B cell (primary cell): ENCODE results near the gene RBM33.

Source experiments
- EZH2 ChIP-seq: IDR thresholded peaks from 2 replicates; pipeline ENCODE4 v1.6.1; 2012; ENCODE audit warnings: borderline replicate concordance, low read depth, mild to moderate bottlenecking, moderate library complexity, low read length; ENCODE audit not compliant: insufficient read depth, poor library complexity, severe bottlenecking
- TF ChIP-seq, protein P1 (sequence below): fragments of 200-600 bp; IDR thresholded peaks from one replicate; pipeline ENCODE4 v1.8.0; 2022; ENCODE audit warnings: antibody characterized with exemption, mild to moderate bottlenecking

DNA sequence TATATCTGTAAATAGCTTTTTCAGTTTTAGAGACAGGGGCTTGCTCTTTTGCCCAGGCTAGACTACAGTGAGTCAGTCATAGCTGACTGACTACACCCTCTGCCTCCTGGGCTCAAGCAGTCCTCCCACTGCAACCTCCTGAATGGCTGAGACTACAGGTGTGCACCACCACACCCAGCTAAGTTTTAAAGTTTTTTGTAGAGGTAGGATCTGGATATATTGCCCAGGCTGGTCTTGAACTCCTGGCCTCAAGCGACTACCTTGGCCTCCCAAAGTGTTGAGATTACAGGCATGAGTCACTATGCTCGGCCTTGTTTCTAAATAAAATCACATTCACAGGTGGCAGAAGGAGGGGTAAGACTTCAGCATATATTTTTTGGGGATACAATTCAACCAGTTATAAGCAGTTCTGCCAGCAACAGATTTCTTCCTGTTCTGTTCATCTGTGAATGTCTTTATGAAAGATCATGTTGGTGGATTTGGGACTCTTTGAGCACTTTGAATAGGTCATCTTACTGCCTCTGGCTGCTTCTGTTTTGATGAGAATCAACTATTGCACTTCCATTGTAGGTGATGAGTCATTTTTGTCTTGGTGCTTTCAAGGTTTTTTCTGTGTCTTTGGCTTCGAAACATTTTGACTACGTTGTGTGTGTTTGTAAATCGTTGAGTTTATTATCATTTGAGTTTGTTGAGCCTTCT lies 15.7 kb downstream of the RBM33 start:
- TF ChIP-seq, protein P1, sequence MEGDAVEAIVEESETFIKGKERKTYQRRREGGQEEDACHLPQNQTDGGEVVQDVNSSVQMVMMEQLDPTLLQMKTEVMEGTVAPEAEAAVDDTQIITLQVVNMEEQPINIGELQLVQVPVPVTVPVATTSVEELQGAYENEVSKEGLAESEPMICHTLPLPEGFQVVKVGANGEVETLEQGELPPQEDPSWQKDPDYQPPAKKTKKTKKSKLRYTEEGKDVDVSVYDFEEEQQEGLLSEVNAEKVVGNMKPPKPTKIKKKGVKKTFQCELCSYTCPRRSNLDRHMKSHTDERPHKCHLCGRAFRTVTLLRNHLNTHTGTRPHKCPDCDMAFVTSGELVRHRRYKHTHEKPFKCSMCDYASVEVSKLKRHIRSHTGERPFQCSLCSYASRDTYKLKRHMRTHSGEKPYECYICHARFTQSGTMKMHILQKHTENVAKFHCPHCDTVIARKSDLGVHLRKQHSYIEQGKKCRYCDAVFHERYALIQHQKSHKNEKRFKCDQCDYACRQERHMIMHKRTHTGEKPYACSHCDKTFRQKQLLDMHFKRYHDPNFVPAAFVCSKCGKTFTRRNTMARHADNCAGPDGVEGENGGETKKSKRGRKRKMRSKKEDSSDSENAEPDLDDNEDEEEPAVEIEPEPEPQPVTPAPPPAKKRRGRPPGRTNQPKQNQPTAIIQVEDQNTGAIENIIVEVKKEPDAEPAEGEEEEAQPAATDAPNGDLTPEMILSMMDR = no peak
- TF ChIP-seq EZH2 = no peak
